T-helper 1 cell (primary cell): ENCODE measurements around the gene SCUBE1.

Experiments used
- DNase-seq, 5 donors: peaks; one replicate each; pipeline ENCODE4 v3.0.0-alpha.2; 2012 to 2020

The SCUBE1 gene

DNA sequence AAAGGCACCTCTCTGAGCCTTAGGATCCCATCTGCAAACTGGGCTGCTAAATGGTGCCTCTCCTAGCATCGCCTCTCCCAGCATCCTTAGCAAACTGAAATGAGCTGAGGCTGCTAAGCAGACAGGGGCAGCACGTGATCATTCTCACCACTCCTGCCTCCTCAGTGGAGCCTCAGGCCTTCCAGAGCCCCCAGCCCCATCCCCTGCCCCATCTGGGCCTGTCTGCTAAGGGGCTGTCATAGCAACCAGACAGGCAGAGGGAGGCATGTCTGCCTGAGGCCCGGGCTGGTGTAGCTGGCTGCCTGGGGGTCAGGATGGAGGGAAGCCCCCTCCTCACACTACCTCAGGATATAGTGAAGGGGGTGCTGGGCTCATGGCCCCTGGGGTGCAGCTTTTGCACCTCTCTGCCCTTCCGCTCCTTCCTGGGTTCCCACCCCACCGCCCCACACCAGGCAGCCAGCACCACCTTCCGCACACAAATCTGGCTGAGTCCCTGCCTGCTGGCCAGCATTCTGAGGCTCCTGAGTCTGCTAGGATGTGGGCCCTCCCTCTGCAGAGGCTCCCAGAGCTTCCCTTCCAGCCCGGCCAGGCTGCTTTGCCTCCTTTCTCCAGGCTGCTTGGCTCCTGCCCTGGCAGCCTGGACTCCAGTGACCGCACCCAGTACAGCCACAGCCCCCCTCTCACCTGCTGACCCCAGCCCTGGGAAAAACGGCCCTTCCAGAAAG is 108.7 kb downstream of the SCUBE1 start:
- DNase-seq: no peak

DNA sequence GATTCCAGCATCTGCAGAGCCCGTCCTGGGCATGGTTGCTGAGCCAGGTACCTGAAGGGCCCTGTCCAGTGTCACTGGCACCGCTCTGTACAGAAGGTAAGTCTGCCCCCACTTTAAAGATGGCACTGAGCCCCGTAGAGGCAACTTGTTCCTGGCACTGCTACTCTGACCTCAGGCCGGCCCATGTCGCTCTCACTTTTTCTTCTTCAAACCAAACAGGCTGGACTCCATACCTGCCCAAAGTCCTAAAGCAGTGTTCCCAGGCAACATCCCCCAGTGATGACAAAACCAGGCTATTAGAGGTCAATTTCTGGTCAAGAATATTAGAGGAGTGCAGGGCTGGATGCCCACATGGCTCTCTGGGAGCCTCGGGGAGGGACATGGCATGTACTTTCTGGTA is 109.6 kb downstream of the SCUBE1 start:
- DNase-seq: no peak

DNA sequence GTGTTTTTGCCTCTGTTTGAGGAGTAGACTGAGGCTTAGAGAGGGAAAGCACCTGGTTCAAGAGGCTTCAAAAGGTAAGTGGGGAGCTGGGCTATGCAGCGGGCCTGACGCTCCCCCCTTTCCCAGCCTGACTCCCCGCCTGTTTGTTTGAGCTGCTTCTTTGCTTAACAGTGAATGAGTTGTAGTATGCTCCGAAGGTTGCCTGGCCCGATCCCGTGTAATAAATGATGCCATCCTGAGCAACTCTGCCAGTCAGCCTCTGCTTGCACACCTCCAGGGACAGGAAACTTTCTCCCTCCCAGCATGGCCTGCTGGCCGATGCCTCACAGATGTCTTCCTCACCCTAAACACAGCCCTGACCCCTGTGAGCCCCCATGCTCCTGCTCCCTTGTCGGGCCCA is 110.7 kb downstream of the SCUBE1 start:
- no peak for DNase-seq

DNA sequence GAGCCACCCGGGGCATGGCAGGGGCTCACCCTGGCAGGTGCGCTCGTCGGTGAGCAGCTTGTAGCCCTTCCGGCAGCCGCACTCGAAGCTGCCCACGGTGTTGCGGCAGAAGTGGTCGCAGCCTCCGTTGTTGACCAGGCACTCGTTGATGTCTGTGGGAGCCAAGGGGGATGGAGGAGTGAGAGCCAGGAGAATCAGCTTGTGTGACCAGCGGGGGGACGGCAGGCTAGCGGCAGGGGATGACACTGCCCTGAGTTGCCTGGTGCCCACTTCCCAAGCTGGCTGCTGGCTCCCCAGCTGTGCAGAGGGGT is 111.5 kb downstream of the SCUBE1 start:
- DNase-seq: no peak

DNA sequence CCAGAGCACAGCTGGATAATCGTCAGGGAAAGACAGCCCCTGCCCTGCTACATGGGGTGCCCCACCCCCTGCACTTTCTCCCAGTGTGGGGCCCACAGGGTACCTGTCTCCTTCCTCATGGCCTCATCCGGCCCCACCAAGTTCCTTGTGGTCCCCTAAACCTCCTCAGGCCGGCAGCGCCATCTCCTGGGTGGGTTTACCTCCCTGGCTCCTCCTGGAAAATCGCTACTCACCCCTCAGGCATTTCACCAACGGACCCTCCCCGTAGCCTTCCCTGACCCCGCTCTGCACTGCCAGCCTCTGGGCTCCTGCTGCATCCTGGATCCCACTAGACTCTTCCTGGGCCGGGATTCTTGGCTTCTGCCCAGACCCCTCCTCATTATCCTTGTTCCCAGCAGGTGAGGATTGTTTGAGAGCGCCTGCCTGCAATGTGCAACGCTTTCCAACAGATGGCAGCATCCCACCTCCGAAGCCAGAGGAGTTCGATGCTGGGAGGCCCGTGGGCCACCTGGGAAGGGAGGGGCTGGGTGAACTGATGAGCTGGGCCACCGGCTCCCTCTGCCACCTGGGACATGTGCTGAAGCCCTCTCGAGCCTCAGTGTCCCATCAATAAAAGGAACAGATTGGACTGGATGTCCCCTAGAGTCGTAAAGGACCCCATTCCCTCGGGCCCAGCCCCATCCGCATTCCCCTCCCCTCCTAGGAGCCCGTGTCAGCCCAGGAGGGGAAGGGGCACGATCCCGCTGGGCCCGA is 112.0 kb downstream of the SCUBE1 start:
- DNase-seq: peak; percentile 35 to 60 (median 56)

DNA sequence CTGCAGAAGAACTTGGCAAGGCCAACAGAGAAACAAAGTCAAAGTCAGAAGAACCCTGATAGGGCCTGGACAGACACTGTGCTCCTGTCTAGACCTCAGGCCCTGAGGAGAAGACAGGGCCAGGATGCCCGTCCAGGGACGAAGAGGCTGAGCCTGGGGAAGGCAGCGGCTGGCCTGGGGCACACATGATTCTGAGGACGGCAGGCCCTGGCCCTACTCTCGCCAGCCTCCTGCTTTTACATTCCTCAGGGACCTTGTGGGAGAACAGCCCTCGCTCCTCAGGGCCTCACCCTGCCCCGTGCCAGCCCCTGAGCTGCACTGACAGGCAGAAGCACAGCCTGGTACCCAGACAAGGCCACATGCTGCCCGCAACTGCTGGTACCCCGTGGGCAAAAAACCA is 112.6 kb downstream of the SCUBE1 start:
- no peak for DNase-seq

DNA sequence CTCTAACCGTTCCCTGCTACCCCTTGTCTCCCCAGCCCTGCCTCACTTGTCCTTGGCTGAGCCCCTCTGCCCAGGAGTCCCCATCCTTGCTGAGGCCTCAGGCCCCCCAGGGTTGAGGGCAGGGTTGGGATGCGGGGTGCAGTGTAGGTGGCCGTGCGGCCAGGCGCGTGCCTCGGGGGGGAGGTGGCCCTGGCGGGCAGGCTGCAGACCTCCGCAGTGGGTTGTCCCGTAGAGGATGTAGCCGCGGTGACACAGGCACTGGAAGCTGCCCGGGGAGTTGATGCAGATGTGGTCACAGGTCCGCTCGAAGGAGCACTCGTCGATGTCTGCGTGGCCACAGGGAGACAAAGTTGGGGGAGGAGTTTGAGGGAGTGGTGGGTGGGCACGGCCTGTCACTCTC is 114.3 kb downstream of the SCUBE1 start:
- no peak for DNase-seq

DNA sequence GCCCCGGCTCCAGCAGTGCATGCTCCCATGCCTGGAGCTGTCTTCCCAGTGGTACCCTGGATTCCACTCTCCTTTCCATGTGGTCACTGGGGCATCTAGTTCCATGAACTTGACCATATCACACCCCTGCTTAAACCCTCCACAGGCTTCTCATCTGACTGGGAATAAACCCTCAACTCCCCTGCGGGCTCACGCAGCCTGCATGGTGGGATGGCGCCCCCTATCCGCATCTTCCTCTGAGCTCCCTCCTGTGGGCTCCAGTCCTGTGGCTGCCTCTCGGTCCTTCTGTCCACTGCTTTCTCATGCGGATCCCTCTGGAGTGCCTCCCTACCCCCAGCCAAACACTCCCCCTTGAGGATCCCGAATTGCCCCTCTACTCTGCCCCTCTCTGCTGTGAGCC is 114.8 kb downstream of the SCUBE1 start:
- peak in 1 of 5 donors; percentile 13 for DNase-seq

DNA sequence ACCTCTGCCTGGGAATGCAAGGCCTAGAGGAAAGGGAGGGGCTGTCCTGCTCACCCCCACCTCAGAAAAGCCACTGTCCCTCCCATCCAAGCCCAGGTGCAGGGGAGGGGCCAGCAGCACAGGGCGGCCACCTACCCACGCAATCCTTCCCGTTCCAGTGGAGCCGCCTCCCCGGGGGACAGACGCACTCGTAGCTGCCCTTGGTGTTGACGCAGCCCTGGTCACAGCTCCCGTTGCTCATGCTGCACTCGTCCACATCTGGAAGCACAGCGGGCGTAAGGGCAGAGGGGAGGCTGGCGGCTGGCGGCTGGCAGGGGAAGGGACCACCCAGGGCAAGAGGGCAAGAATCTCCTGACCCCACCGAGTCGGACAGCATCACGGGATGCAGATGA is 115.9 kb downstream of the SCUBE1 start:
- no peak for DNase-seq

DNA sequence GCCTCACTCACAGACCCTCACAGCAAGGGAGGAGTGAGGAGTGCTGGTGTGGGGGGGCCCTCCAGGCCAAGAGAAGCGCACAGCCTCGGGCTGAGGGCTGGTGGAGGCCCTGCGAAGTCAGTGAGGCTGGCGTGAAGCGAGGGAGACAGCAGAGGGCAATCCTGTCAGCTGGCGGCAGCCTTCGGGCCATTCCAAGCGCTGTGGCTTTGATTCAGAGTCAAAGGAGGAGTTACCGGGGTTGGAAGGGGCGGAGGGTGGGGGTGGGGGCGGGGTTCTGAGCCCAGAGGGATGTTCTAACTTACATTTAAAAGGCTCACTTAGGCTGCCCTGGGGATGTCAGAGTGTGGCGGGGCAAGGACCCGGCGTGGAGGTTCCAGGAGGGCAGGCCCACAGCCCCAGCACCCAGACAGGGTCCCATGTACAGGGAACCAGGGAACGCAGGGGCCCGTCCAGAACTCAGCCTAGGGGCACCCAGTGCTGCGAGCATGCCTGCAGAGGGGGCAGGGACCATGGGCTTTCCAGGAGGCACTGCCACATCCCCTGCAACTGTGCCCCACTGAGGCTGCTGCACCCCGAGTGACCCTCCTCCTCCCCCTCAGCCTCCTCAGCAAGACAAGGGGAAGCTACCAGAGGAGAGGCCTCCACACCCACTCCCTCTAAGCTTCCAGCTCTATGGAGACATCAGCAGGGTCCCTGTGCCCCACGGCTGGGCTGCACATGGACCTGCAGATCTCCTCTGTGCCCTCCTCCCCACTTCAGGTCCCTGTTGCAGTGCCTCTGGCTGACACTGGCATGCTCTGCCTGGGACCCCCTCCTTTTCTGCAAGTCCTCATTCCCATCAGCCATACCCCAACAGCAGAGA is 116.6 kb downstream of the SCUBE1 start:
- no peak for DNase-seq

DNA sequence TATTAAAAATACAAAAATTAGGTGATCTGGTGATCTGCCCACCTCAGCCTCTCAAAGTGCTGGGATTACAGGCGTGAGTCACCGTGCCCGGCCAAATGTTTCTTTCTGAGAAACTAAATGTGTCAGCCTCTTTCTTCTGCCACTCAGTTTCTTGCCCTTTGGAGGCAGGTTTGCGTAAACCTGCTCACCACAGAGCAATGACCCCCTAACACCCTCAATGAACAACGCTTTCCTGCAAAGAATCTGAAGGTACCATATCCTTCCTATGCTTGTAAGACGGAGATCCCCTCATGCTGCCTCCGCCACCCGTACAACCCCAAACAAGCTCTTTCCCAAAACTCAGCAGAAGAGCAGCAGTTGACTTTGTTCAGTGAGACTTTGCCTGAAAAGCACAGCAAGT is 117.6 kb downstream of the SCUBE1 start:
- no peak for DNase-seq

DNA sequence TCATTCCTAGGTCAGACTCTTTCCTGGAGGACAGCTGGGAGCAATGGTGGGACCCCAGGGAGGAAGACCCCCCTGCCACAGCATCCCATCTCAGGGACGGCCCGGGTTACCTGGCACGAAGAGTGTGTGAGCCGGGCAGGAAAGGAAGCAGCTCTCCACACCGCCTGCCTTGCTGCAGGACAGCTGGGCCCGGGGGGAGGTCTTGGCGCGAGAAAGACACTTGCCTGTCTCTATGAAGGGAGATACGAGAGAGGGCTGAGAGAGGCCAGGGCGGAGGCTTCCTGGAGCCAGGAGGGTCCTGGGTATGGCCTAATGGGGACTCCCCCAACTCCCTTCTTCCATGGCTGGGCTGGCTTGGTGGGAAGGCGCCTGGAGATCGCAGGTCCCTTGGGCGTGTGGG is 120.2 kb downstream of the SCUBE1 start:
- no peak for DNase-seq

DNA sequence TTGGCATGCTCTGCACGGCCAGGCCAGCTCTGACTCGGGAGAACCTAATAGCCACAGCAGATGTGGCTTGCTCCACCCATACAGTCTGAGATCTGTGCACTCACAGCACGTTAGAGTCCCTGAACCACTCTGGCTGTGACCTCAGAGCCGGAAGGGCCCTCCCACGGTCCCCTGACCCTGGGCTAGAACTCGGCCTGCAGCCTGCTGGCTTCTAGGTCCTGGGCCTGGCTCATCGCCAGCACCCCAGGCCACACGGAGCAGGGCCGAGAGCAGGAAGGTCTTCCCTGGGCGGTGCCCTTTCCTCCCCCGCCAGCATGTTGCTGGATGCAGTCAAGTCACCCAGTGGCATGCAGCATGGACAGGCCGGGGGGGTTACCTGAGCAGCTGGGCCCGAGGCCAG is 120.9 kb downstream of the SCUBE1 start:
- DNase-seq: no peak

DNA sequence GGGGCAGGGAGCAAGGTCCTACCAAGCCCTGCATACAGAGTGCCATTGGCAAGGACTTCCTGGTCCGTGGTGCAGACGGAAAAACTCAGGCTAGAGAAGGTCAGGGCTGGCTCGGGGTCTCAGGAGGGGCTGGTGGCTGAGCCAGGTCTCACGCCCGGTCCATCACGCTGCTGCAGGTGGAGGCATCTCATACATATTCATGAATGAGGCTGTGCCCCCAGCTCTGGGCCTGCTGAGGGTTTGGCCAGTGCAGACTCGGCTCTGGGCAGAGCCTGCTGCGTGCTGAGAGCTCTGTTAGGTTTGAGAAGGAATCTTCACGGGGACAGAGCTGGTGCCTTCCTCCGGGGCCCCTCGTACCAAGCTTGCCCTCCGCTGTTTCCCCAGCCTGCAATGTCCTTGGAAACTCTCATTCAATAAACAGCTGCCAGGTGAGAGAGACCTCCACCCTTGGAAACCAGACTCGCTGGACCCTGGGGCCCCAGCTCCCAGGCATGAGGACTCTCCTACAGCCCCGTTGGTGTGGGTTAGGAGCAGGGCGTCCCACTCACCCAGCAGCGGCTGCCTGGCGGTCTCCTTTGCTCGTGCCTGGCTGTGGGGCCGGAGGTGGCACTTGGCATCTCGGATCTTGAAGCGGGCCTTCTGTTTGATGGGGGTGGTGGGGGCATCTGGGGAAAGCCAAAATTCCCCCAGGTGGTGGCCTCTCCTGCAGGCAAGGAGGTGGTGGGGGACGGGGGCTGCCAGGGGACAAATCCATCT is 122.4 kb downstream of the SCUBE1 start:
- DNase-seq: no peak

DNA sequence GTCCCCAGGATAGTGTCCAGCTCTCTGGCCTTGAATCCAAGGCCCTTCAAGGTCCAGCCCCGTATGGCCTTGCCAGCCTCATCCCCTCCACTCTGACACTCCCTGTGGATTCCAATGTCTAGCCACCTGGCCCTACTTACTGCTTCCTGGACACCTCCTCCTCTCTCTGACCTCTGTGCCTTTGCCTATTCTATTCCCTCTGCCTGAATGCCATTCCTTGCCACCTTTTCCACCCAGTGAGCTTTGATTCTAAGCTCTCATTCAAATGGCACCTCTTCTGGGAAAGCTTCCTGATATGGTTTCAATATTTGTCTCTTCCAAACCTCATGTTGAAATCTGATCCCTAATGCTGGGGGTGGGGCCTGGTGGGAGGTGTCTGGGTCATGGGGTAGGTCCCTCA is 124.4 kb downstream of the SCUBE1 start:
- DNase-seq: no peak

DNA sequence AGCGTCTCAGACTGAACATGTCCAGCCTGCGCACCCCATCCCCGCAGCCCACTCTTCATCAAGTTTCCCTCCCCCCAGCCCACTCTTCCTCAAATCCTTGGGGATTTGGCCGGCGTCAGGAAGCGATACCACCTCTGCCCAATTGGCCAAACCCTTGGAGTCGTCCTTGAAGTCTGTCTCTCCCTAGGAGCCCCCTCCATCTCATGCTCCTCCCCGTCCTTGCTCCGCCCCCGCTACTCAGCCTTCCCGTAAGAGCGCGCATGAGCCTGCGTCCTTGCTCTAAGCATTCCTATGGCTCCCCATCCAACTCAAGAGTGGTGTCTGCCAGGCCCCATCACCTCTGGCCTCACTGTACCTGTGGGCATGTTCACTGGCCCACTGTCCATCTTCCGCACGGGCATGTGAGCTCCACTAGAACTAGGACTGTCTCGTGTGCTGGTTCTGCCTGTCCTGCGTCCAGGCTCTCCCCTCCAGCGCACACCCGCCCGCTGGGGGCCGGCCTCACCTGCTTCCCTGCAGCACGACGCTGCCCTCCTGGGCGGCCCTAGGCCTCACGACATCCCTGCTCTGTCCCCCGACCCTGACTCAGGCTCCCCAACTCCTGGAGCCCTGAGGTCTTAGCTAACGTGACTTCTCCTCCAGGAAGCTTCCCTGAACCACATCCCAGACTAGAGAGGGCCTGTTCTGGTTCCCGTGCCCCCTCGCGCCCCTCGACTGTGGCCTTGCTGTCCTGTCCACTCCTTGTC is 125.7 kb downstream of the SCUBE1 start:
- no peak for DNase-seq

DNA sequence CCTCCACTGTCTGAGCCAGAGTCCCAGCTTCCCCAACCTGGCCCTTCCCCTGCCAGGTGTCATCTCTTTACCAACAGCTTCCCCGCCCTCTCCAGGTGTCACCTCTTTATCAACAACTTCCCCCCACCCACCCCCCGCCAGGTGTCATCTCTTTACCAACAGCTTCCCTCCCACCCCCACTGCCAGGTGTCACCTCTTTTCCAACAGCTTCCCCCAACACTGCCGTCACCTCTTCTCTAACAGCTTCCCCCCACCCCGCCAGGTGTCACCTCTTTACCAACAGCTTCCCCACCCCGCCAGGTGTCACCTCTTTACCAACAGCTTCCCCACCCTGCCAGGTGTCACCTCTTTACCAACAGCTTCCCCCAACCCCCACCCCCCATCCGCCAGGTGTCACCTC is 126.4 kb downstream of the SCUBE1 start:
- DNase-seq: no peak

DNA sequence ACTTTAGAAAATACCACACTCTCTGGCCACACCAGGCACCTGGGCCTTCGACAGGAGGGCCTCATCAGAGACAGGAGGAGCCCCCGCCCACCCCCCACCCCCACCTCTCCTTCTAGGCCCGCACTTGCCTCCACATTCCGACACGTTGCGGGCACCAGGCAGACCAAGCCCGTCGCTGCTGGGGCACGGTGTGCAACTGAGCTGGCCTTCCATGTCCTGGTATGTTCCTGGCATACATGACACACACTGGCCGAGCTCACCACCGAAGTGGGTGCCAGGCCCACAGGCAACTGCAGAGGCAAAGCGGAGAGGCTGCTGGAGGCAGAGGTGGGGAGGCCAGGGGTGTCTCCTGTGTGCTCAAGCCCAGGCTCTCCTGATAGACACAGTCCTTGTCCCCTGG is 129.2 kb downstream of the SCUBE1 start:
- no peak for DNase-seq

DNA sequence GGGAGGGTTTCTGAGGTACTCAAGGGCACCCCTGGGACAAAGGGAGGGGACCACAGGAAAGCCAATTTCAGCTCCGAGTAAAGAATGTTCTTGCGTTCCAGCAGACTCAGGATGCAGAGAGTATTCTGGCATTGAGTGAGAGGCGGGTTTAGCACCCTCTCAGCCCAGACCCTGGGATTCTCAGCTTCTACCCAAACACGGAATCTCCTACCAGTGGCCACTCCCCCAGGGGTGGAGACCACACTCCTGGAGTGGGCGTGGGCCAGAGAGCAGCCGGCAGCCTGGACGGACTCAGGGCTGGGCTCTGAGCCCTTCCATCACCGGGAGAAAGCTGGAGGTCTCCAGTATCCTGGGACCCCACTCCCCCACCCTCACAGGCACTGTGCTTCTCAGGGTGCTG is 130.1 kb downstream of the SCUBE1 start:
- no peak for DNase-seq

DNA sequence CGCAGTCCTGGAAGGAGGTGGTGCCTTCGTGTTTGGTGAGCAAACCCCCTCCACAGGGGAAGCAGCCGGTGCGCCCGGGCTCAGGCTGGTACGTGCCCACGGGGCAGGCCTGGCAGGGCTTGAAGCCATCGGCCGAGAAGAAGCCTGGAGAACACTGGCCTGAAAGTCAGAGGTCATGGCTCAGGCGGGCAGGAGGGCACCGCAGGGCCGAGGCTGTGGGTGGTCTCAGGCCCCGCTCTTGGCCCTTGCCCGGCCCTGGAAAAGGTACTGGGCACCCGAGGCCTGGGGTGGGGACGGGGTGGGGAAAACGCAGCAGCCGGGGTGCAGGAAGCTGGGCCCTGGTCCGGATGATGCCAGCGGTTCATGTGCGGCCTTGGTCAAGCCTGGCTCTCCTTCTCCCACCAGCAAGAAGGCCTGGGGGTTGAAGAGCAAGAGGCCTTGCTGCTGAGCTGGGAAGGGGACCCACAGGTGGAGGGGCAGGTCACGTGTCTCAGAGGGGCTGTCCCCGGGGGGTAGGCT is 130.7 kb downstream of the SCUBE1 start:
- DNase-seq: no peak

DNA sequence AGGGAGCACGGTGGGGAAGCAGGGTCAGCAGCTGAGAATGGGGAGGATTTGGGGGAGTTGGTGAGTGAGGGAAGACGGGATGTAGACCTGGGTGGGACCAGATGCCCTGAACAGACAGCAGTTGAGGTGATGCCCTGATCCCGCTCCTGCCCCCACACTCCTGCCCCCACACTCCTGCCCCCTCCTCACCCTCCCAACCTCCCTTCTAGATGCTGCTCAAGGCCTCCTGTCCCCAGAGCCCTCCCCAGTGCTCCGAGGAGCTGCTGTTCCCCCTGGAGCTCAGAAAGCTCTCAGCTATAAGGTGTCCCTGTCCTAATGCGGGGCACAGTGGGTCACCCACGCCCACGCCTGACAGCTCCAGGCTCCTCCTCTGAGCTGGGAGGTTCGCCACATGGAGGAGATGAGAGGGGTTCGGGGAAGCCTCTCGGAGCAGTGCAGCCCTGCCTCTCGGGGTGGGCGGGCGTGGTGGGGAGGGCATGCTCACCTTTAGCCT is 131.2 kb downstream of the SCUBE1 start:
- no peak for DNase-seq
